ENCODE data around the gene EYA2.
"Not testable (repeated sequence)": the region's sequence is repeated elsewhere in the genome, so short reads cannot be mapped to it uniquely, and the experiment has no call there.

EYA2 gene

GRCh38 chr20:46879386-46879785, 15.3 kb upstream of the EYA2 start:
- Mint-ChIP-seq H3K27ac (no peak overlapping the region), H3K9me3 (no peaks in the 10 kb centered on the region), H3K4me3 (no peak overlapping the region), H3K27me3 (ENCODE audit: low read depth) (peaks cover 31% of the 10 kb centered on the region), H3K4me1 (ENCODE audit: low read depth) (no peaks in the 10 kb centered on the region), H3K36me3 (ENCODE audit: low read depth) (no peaks in the 10 kb centered on the region)

- H3K9me3 Mint-ChIP-seq; H3K27ac Mint-ChIP-seq; H3K4me3 Mint-ChIP-seq; H3K36me3 Mint-ChIP-seq (ENCODE audit: low read depth); H3K4me1 Mint-ChIP-seq (ENCODE audit: low read depth): not testable (repeated sequence)
- H3K27me3 Mint-ChIP-seq (ENCODE audit: low read depth): peaks cover 29% of the 10 kb centered on the region
Measured at GRCh38 chr20:46879963-46880362, 14.7 kb upstream of the EYA2 start.

- Mint-ChIP-seq H3K4me3 (no peak overlapping the region), H3K4me1 (ENCODE audit: low read depth) (no peaks in the 10 kb centered on the region), H3K27me3 (ENCODE audit: low read depth) (peaks cover 43% of the 10 kb centered on the region), H3K36me3 (ENCODE audit: low read depth) (no peaks in the 10 kb centered on the region), H3K27ac (no peak overlapping the region), H3K9me3 (no peaks in the 10 kb centered on the region)
Measured at GRCh38 chr20:46883892-46884291, 10.8 kb upstream of the EYA2 start.

GRCh38 chr20:46890682-46891081, 4.0 kb upstream of the EYA2 start:
- H3K4me1 Mint-ChIP-seq (ENCODE audit: low read depth): peaks cover 2% of the 10 kb centered on the region
- H3K9me3 Mint-ChIP-seq: peaks cover 7% of the 10 kb centered on the region
- H3K4me3 Mint-ChIP-seq: no peak overlapping the region
- no peak overlapping the region for H3K27ac Mint-ChIP-seq
- peaks cover 57% of the 10 kb centered on the region for H3K27me3 Mint-ChIP-seq (ENCODE audit: low read depth)
- no peaks in the 10 kb centered on the region for H3K36me3 Mint-ChIP-seq (ENCODE audit: low read depth)

GRCh38 chr20:46893051-46893450, 1.6 kb upstream of the EYA2 start:
- peaks cover 7% of the 10 kb centered on the region for H3K9me3 Mint-ChIP-seq
- no peaks in the 10 kb centered on the region for H3K36me3 Mint-ChIP-seq (ENCODE audit: low read depth)
- H3K27me3 Mint-ChIP-seq (ENCODE audit: low read depth): peaks cover 68% of the 10 kb centered on the region
- H3K4me1 Mint-ChIP-seq (ENCODE audit: low read depth): peaks cover 3% of the 10 kb centered on the region
- H3K27ac Mint-ChIP-seq: no peak overlapping the region
- no peak overlapping the region for H3K4me3 Mint-ChIP-seq

- Mint-ChIP-seq H3K9me3 (peaks cover 7% of the 10 kb centered on the region), H3K4me1 (ENCODE audit: low read depth) (peaks cover 3% of the 10 kb centered on the region), H3K27me3 (ENCODE audit: low read depth) (peaks cover 72% of the 10 kb centered on the region), H3K27ac (no peak overlapping the region), H3K36me3 (ENCODE audit: low read depth) (no peaks in the 10 kb centered on the region), H3K4me3 (no peak overlapping the region)
Measured at GRCh38 chr20:46893877-46894578, 615 bp upstream of the EYA2 start.

GRCh38 chr20:46894971-46895905, 595 bp downstream of the EYA2 start:
- H3K4me3 Mint-ChIP-seq: no peak overlapping the region
- H3K36me3 Mint-ChIP-seq (ENCODE audit: low read depth): no peaks in the 10 kb centered on the region
- peaks cover 7% of the 10 kb centered on the region for H3K9me3 Mint-ChIP-seq
- peaks cover 3% of the 10 kb centered on the region for H3K4me1 Mint-ChIP-seq (ENCODE audit: low read depth)
- H3K27me3 Mint-ChIP-seq (ENCODE audit: low read depth): peaks cover 78% of the 10 kb centered on the region
- no peak overlapping the region for H3K27ac Mint-ChIP-seq

GRCh38 chr20:46895906-46896242, 1.2 kb downstream of the EYA2 start:
- Mint-ChIP-seq H3K27me3 (ENCODE audit: low read depth) (peaks cover 78% of the 10 kb centered on the region), H3K27ac (no peak overlapping the region), H3K4me3 (no peak overlapping the region), H3K36me3 (ENCODE audit: low read depth) (no peaks in the 10 kb centered on the region), H3K9me3 (peaks cover 3% of the 10 kb centered on the region), H3K4me1 (ENCODE audit: low read depth) (peaks cover 3% of the 10 kb centered on the region)

- Mint-ChIP-seq H3K27me3 (ENCODE audit: low read depth) (peaks cover 73% of the 10 kb centered on the region), H3K4me1 (ENCODE audit: low read depth) (peaks cover 3% of the 10 kb centered on the region), H3K27ac (no peak overlapping the region), H3K4me3 (no peak overlapping the region), H3K9me3 (no peaks in the 10 kb centered on the region), H3K36me3 (ENCODE audit: low read depth) (no peaks in the 10 kb centered on the region)
Measured at GRCh38 chr20:46897328-46897880, 2.8 kb downstream of the EYA2 start.

GRCh38 chr20:46898423-46898822, 3.8 kb downstream of the EYA2 start:
- H3K27ac Mint-ChIP-seq: no peak overlapping the region

GRCh38 chr20:46899621-46900020, 5.0 kb downstream of the EYA2 start:
- no peaks in the 10 kb centered on the region for H3K36me3 Mint-ChIP-seq (ENCODE audit: low read depth)
- H3K4me3 Mint-ChIP-seq: no peak overlapping the region
- peaks cover 3% of the 10 kb centered on the region for H3K4me1 Mint-ChIP-seq (ENCODE audit: low read depth)
- peaks cover 58% of the 10 kb centered on the region for H3K27me3 Mint-ChIP-seq (ENCODE audit: low read depth)
- no peak overlapping the region for H3K27ac Mint-ChIP-seq
- no peaks in the 10 kb centered on the region for H3K9me3 Mint-ChIP-seq

More at GRCh38 chr20:46898423-46898822, 3.8 kb downstream of the EYA2 start:
- H3K36me3 Mint-ChIP-seq (ENCODE audit: low read depth): no peaks in the 10 kb centered on the region
- H3K9me3 Mint-ChIP-seq: no peaks in the 10 kb centered on the region
- H3K4me1 Mint-ChIP-seq (ENCODE audit: low read depth): peaks cover 3% of the 10 kb centered on the region
- H3K27me3 Mint-ChIP-seq (ENCODE audit: low read depth): peaks cover 68% of the 10 kb centered on the region
- no peak overlapping the region for H3K4me3 Mint-ChIP-seq

GRCh38 chr20:46900086-46900485, 5.4 kb downstream of the EYA2 start:
- H3K4me3 Mint-ChIP-seq: no peak overlapping the region
- H3K4me1 Mint-ChIP-seq (ENCODE audit: low read depth): peaks cover 3% of the 10 kb centered on the region
- no peaks in the 10 kb centered on the region for H3K9me3 Mint-ChIP-seq
- H3K27me3 Mint-ChIP-seq (ENCODE audit: low read depth): peaks cover 58% of the 10 kb centered on the region
- H3K27ac Mint-ChIP-seq: no peak overlapping the region
- H3K36me3 Mint-ChIP-seq (ENCODE audit: low read depth): no peaks in the 10 kb centered on the region

- H3K27me3 Mint-ChIP-seq (ENCODE audit: low read depth): peaks cover 51% of the 10 kb centered on the region
- H3K4me3 Mint-ChIP-seq: no peak overlapping the region
- H3K27ac Mint-ChIP-seq: no peak overlapping the region
- no peaks in the 10 kb centered on the region for H3K36me3 Mint-ChIP-seq (ENCODE audit: low read depth)
- H3K9me3 Mint-ChIP-seq: no peaks in the 10 kb centered on the region
- H3K4me1 Mint-ChIP-seq (ENCODE audit: low read depth): peaks cover 2% of the 10 kb centered on the region
Measured at GRCh38 chr20:46900826-46901225, 6.2 kb downstream of the EYA2 start.

- peaks cover 43% of the 10 kb centered on the region for H3K27me3 Mint-ChIP-seq (ENCODE audit: low read depth)
- no peaks in the 10 kb centered on the region for H3K4me1 Mint-ChIP-seq (ENCODE audit: low read depth)
- H3K9me3 Mint-ChIP-seq: no peaks in the 10 kb centered on the region
- H3K4me3 Mint-ChIP-seq: no peak overlapping the region
- no peaks in the 10 kb centered on the region for H3K36me3 Mint-ChIP-seq (ENCODE audit: low read depth)
- H3K27ac Mint-ChIP-seq: no peak overlapping the region
Measured at GRCh38 chr20:46901638-46902037, 7.0 kb downstream of the EYA2 start.

GRCh38 chr20:46903256-46903655, 8.6 kb downstream of the EYA2 start:
- no peaks in the 10 kb centered on the region for H3K9me3 Mint-ChIP-seq
- H3K36me3 Mint-ChIP-seq (ENCODE audit: low read depth): no peaks in the 10 kb centered on the region
- H3K4me1 Mint-ChIP-seq (ENCODE audit: low read depth): no peaks in the 10 kb centered on the region
- no peak overlapping the region for H3K4me3 Mint-ChIP-seq
- no peak overlapping the region for H3K27ac Mint-ChIP-seq
- peaks cover 27% of the 10 kb centered on the region for H3K27me3 Mint-ChIP-seq (ENCODE audit: low read depth)

Data from T-helper 1 cell treated with Interleukin-12 subunit alpha and Interleukin-12 subunit beta and Interleukin-4 antibody, amounts not matched to agents 30 μg/mL and 1 μg/mL, for 36 hours (primary cell).